ENCODE measurements around the gene TRERF1. TPM values are rescaled to one million over a fixed set of nuclear protein-coding genes. Genes with fewer than 3 reads are reported as not detected.

The TRERF1 gene
- total RNA-seq, 1 experiment from 2014 or later: 2.0 TPM

DNA sequence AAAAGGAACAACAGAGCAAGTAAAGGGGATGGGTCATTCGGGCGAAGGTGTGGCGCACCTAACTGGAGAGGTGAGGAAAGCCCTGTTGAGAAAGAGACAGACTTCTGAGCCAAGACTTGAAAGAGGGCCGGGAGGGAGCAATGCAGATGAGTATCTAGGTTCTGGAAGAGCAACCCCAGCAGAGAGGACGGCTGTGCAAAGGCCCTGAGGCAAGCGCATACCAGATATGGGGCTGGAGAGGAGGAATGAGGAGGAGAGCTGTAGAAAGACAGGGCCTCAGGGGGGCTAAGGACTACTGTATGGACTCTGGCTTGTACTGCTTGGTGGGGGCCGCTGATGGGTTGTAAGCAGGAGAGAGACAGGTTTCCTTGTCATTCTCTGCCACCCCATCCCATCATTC is 21.9 kb downstream of the TRERF1 start:
- DNase-seq (ENCODE audit: low read depth): no peak
- in situ Hi-C loops (cut with HindIII; ENCODE audit: low pct_unique_long_range_greater_than_20kb, low sequenced_read_pairs): no loop called here

DNA sequence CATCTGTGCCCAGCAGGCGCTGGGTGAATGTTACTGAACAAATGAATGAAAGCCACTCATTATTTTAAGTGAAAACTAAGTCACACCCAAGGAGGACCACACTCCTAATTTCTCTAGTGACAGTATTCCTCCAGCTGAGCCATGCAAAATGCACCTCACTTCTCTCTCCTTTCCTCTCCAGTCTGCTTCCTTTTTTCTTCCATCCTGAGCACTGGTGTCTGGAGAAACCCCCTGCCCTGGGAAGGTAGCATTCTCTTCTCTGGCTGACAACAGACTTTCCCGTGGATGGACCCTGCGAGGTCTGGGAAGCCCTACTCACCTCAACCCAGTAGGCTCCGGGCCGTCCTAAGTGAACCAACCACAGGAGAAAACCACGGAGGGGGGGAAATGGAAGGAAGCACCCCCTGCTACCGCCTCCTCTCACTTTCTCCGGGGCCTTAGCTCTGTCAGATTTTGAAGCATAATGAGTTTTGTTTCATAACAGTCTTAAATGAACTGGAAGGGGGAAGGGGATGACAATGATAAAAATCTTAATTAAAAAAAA is 22.6 kb downstream of the TRERF1 start:
- in situ Hi-C loops (cut with HindIII; ENCODE audit: low pct_unique_long_range_greater_than_20kb, low sequenced_read_pairs): no loop called here
- no peak for DNase-seq (ENCODE audit: low read depth)

DNA sequence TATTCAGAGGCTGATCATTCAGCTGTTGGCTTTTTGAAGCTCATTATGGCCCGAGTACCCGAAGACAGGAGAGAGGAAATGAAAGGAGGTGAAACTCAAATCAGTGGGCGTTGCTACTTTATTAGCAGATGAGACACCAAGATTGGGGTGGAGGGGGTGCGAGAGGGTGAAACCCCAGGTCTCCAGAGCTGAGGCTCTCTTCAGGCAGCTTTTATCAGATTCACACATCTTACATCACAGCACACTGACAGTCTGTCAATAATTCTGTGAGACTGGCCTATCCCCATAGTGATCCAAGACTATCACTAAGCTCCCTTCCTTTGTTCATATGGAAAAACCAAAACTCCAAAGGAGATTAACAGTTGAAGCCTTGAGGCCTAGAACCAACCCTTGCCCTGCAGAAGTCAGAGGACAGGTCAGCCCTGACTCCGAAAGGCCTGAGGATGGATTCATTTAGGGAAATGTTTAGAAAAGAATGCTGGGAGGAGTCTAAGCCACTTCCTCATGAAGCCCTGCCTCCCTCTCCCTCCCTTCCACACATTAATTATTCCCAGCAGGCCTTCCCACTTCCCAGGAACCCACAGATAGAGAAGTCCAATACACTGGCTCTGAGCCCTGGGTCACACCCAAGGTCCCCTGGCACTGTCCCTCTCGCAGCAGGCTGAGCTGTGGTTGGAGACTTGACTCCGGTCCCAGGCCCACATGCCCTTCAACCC is 23.2 kb downstream of the TRERF1 start:
- in situ Hi-C loops (cut with HindIII; ENCODE audit: low pct_unique_long_range_greater_than_20kb, low sequenced_read_pairs): no loop called here
- DNase-seq (ENCODE audit: low read depth): no peak

DNA sequence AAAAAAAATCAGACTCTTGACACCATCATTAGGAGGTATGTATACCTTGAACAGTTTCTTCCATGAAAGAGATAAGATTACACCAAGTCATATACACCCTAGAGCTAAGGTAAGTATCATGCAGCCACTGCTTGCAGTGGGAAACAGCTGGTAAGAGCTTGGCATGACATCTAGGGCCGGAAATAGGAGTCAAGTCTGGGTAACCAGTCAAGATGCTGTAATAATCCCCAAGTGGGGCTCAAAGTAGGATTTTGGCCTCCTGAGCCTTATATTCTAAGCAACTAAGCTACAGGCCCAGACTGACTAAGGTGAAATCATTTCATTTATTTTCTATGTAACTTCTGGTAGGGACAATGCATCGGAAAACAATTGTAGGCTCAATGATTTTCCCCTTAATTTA is 23.9 kb downstream of the TRERF1 start:
- DNase-seq (ENCODE audit: low read depth): no peak
- in situ Hi-C loops (cut with HindIII; ENCODE audit: low pct_unique_long_range_greater_than_20kb, low sequenced_read_pairs): no loop called here

DNA sequence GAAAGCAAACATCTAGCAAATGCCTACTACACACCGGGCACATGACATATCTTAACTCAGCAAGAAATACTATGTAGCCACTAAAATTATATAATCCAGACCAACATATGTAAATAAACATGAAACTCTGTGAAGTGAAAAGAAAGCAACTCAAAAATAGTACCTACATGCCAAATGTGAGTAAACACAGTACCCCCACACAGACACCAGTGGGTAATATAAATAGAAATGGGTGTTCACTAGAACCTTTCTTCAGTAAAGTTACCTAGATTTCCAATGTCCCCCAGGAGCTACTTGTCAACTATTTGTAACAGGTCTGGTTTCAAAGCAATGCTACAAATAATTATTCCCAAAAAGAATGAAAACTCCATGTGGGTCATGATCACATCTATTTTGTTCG is 25.5 kb downstream of the TRERF1 start:
- no peak for DNase-seq (ENCODE audit: low read depth)
- in situ Hi-C loops (cut with HindIII; ENCODE audit: low pct_unique_long_range_greater_than_20kb, low sequenced_read_pairs): no loop called here

DNA sequence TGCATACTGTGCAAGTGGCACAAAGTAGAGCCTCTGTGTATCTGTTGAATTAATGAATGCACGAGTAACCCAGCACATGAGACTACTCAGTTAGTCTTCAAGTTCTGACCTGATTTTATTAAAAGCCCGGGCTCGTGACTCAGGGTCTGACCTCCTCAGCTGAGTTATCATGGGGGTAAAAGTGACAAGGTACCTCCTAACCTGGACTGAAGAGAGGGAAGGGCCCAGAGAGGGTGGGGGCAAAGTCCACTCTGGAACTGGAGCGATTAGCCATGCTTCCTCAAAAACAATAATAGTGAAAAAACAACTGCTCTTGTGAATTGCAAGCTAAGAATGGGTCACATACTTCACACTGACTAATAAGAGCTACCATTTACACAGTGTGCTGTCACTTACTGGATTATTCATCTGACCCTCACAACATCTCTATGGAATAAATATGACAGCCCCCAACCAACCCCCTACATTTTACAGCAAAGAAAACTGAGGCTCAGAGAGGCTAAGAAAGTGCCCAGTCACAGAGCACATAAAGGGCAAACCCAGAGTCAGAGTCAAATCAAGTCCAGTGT is 26.7 kb downstream of the TRERF1 start:
- in situ Hi-C loops (cut with HindIII; ENCODE audit: low pct_unique_long_range_greater_than_20kb, low sequenced_read_pairs): no loop called here
- peak; percentile 53 for DNase-seq (ENCODE audit: low read depth)

DNA sequence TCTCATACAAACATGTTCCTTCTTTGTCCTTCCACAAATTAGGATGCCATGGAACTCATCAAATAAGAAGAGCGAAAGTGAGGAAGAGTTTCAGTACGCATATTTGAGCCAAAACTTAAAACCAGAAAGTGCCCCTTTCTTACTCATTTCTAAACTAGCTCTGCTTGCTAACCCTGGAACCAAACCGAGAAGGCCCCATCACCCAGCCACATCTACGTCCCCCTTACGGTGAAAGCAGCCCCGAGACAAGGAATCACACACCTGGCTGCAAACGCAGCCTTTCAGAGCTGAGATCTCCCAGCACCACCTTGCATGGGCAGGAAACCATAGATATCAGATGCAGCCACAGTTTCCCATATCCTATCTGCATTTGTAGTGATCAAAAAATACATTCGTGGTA is 28.5 kb downstream of the TRERF1 start:
- DNase-seq (ENCODE audit: low read depth): no peak
- in situ Hi-C loops (cut with HindIII; ENCODE audit: low pct_unique_long_range_greater_than_20kb, low sequenced_read_pairs): no loop called here

DNA sequence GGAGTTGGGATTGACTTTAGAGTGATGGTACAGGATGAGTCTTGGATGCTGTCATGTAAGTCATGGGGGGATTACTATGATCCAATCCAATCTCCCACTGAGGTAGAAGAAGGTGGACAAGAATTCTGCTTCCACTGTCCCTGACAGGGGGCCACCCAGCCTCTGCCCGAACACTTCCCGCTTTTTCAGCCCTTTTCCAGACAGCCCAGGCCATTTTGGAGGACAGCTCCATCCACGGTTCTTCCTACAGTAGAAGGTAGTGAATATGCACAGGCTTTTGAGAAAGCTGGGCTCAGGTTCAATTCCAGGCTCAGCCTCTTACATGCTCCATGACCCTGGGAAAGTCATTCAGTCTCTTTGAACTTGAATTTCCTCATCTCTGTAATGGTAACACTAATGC is 31.0 kb downstream of the TRERF1 start:
- in situ Hi-C loops (cut with HindIII; ENCODE audit: low pct_unique_long_range_greater_than_20kb, low sequenced_read_pairs): no loop called here
- no peak for DNase-seq (ENCODE audit: low read depth)

DNA sequence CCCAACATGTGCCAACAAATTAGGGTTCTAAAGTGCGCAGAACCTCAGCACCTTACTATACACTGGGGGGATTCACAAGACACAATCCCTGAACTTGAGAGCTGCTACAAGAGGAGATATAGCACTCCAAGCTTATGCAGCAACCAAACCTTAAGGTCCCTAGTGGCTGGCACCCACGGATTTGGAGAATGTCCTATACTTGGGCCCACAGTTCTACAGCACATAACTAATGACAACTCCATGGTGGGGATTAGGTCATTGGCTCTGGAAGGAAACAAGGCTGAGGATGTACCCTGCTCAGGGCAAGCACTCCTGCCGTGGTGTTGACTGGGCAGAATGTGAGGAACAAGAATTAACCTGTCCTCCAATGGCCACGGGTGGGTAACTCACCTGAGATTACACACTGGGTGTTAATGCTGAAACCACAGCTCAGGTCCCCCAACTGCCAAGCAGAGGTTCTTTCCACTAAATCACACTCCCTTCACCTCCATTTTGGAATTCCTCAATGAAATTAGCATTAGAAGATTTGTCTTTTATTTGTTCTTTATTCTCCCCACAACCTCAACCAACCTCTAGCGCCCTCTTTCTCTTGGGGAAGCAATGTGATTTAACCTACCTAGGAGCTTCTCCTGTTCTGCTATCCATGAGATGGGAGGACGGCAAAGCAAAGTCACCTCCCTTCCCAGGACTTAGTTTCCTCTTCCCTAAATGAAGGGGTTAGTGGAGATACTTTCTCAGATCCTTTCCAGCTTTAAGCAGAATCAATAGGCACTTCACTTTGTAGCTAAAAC is 32.0 kb downstream of the TRERF1 start:
- DNase-seq (ENCODE audit: low read depth): no peak
- in situ Hi-C loops (cut with HindIII; ENCODE audit: low pct_unique_long_range_greater_than_20kb, low sequenced_read_pairs): no loop called here

DNA sequence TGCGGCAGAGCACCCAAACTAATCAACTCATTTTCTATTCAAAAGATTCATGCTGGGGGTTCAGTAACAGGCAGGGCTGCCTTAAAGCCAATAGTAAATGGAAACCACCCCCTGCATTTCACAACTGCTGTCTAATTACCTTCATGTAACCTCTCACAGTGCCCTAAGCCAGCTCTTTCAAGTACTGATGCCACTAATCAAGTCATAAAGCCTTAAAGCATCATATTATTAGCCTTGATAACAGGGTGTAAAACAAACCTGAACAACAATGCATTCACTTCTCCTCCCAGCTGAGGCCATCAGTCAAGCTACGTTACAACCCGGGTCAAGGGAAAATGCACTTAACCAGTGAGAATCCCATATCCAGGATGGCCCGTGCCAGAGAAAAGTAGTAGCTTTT is 33.0 kb downstream of the TRERF1 start:
- no peak for DNase-seq (ENCODE audit: low read depth)
- in situ Hi-C loops (cut with HindIII; ENCODE audit: low pct_unique_long_range_greater_than_20kb, low sequenced_read_pairs): no loop called here

DNA sequence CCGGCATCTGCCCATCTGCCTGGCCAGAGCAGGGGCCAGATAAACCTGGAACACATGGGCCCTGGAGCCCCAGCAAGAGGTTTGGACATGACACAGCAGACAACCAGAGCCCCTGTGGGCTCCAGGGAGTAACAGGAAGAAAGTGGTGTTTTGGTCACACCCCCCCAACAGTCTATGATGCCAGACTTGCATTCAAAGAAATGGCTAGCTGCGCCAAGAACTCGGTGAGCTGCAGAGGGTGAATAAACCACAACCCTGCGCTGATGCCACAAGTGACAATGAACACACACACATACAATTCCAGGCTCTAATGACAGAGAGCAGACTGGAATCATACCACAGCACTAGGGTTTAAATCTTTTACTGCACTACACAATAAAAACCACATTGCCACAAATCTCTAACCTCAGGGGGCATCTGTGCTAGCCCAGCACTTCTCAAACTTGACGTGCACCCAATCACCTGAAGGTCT is 34.0 kb downstream of the TRERF1 start:
- no peak for DNase-seq (ENCODE audit: low read depth)
- in situ Hi-C loops (cut with HindIII; ENCODE audit: low pct_unique_long_range_greater_than_20kb, low sequenced_read_pairs): no loop called here

DNA sequence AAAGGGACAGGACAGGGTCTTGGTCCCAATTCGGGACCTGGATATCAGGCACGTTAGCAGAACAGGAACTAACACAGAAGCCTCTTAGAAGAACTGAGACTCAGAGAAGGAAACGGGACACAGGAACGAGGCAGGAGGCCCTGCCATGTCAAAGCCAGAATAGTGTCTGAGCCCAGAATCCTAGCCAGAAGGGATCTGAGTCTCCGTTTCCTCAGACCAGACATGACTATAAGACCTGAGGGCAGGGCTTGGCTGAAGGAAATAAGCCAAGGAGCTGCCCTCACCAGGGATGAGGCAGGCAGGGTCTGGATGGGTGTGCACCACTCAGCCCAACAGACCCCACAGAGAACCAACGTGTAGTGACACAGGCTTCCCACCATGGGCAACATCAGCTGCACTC is 40.3 kb downstream of the TRERF1 start:
- in situ Hi-C loops (cut with HindIII; ENCODE audit: low pct_unique_long_range_greater_than_20kb, low sequenced_read_pairs): no loop called here
- DNase-seq (ENCODE audit: low read depth): no peak

DNA sequence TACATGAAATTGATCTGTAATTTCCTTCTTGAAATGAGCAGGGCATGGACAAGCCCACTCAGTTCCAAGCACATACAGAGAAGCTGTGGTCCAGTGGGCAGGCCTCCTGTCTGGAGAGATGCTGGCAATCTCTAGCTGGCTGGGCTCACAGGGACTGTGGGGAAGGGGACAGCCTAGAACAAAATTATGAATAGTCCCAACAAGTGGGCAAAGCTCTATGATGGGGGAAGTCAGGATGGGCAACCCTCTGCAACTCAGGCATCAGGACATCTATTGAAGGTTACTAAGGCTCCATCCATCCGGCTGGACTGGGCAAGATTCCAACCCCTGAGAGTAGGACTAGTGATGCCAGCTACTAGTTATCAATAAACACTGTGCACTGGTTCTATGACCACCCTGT is 40.9 kb downstream of the TRERF1 start:
- DNase-seq (ENCODE audit: low read depth): no peak
- in situ Hi-C loops (cut with HindIII; ENCODE audit: low pct_unique_long_range_greater_than_20kb, low sequenced_read_pairs): no loop called here

DNA sequence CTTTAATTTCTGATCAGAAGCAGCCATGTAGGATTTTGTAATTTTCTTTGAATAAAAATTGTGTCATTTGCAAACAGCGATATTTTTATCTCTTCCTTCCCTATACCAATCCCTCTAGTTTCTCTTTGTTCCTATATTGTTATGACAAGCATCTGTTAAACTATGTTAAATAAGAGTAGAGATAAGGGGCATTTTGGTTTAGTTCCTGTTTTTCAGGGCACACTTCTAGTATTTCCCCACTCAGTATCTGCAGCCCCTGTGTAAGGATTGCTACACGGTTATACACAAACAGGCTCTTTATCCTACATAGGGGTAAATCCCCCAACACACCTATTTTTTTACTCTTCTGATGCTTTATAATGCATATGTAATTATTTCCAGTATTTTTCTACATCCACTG is 42.1 kb downstream of the TRERF1 start:
- DNase-seq (ENCODE audit: low read depth): no peak
- in situ Hi-C loops (cut with HindIII; ENCODE audit: low pct_unique_long_range_greater_than_20kb, low sequenced_read_pairs): no loop called here

DNA sequence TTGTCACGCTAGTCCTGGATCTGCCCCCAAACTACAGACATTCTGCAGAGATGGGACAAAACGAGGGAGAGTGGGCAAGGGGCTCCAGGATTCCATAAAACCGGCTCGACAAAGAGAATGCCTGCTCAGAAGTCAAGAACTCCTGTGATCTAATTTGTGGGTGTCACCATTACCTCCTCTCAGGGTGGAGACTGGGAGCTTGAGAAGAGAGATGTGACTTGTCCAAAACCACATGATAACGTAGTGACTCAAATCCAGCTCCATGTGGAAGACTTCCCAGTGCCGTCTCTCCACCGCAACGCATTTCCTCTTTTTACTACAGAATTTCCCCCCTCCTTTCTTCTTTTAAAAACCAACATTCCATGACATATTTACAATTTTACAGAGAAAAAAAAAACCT is 44.3 kb downstream of the TRERF1 start:
- in situ Hi-C loops (cut with HindIII; ENCODE audit: low pct_unique_long_range_greater_than_20kb, low sequenced_read_pairs): no loop called here
- no peak for DNase-seq (ENCODE audit: low read depth)

DNA sequence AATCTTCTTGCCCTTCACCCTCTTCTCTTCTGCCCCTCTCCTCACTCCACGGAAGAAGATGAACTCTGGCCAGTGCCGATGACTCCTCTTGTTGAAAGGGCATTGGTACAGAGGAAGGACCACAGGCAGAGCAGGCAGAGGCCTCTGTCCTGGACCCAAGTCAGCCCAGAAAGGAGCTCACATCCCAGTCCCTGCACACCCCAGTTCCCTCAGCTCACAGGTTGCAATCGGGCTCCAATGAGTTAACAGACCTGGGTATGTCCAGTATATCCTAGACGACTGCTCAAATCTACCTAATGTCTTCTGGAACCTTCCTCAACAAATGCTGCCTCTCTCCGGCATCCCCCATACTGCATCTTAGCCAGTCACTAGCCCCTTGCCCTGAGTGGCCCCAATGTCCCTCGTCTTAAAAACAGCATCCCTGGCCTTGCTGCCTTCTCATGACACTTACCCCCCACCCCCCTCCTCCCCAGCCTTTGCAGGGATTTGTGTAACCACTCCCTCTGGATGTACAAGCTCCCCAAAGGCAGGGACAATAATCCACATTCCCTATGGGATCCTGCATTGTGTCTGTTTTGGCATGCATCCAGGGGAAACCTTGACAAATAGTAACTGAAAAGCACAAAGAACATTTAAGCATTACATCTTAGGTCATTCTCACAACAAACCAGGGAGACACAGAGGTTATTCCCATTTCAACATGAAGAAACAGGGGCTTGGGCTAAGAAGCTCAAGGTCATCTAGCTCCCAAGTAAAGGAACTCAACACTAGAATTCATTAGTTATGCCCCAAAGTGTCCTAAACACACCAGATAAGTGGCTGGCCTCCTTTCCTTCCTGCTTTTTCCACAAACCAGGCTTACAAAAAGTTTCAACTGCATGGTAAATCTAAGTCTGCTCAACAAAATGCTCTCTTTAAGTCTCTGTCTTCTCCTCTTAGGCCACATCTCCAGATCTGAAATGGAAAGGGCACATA is 45.1 kb downstream of the TRERF1 start:
- in situ Hi-C loops (cut with HindIII; ENCODE audit: low pct_unique_long_range_greater_than_20kb, low sequenced_read_pairs): no loop called here
- no peak for DNase-seq (ENCODE audit: low read depth)

DNA sequence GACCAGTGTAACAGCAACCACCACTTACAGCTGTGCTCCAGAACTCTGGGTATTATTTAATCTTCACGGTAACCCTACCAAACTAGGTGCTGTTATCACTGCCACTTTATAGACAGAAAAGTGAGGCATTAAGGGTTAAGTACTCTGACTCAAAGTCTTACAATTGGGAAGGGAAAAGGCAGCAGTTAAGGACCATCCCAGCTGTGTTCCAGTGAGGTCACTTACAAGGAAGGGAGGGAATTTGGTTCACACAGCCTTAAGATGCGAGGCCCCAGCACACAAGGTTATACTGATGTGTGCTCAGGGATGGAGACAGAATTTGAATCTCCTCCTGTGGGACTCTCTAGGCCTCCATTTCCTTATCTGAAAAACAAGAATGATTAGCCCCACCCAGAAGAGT is 46.7 kb downstream of the TRERF1 start:
- in situ Hi-C loops (cut with HindIII; ENCODE audit: low pct_unique_long_range_greater_than_20kb, low sequenced_read_pairs): no loop called here
- no peak for DNase-seq (ENCODE audit: low read depth)

DNA sequence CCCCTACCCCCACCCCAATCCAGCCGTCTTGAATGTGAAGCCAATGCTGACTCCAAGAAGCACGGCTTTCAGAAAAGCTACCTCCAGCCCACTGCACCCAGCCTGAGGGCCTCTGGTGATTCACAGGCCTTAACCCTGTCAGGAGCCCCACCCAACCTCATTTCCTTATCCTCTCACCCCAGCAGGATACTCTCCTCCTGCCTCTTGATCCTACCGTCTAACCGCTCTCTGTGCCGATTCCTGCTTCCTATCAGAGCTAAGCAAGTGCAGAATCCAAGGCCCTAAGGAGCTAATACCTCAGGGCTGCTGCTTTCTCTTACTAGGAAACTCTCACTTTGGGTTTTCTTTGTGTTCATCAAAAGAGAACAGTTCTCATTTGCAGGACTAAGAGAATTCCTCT is 47.2 kb downstream of the TRERF1 start:
- peak; percentile 30 for DNase-seq (ENCODE audit: low read depth)
- in situ Hi-C loops (cut with HindIII; ENCODE audit: low pct_unique_long_range_greater_than_20kb, low sequenced_read_pairs): no loop called here

All from Caki2 (cell line).